AG10803 (cell line): ENCODE measurements around the gene RNF20.

Experiments
- DNase-seq: peaks from one replicate; pipeline ENCODE4 v3.0.0; 2010; ENCODE audit warnings: low read depth
- H3K4me3 ChIP-seq: 2 replicates; pipeline ENCODE4 v1.5.1; 2011; ENCODE audit warnings: mild to moderate bottlenecking, low read length, control low read depth
- TF ChIP-seq, protein P1 (sequence below): conservative IDR thresholded peaks from 2 replicates; pipeline ENCODE4 v1.5.1; 2011; ENCODE audit warnings: mild to moderate bottlenecking, low read length, control low read depth, inconsistent platforms

Gene RNF20

GRCh38 chr9:101562966-101563365 is 29.3 kb downstream of the RNF20 start:
- H3K4me3 ChIP-seq, result no peak overlapping the region
- TF ChIP-seq, protein P1, sequence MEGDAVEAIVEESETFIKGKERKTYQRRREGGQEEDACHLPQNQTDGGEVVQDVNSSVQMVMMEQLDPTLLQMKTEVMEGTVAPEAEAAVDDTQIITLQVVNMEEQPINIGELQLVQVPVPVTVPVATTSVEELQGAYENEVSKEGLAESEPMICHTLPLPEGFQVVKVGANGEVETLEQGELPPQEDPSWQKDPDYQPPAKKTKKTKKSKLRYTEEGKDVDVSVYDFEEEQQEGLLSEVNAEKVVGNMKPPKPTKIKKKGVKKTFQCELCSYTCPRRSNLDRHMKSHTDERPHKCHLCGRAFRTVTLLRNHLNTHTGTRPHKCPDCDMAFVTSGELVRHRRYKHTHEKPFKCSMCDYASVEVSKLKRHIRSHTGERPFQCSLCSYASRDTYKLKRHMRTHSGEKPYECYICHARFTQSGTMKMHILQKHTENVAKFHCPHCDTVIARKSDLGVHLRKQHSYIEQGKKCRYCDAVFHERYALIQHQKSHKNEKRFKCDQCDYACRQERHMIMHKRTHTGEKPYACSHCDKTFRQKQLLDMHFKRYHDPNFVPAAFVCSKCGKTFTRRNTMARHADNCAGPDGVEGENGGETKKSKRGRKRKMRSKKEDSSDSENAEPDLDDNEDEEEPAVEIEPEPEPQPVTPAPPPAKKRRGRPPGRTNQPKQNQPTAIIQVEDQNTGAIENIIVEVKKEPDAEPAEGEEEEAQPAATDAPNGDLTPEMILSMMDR, result no peak
- DNase-seq, result no peak

DNA sequence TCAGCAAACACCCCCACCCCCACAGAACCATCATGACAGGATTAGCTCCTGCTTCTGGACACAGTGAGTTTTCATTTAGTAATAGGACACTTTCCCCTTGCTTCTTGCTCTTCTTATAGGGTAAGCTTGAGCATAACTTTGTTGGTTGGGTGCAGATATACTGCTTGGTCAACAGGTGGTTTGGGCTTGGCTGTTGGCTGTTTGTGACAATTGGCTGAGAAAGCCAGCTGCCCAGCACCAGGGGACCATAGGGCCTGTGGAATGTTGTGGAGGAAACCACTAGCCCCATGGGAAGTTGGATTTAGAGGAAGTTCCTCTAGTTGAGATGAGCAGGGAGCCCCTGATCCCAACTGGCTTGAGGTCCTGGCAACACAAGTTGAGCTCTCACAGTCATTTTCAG is 30.6 kb downstream of the RNF20 start:
- TF ChIP-seq, protein P1, result no peak
- no peak for DNase-seq
- H3K4me3 ChIP-seq, result no peak overlapping the region

DNA sequence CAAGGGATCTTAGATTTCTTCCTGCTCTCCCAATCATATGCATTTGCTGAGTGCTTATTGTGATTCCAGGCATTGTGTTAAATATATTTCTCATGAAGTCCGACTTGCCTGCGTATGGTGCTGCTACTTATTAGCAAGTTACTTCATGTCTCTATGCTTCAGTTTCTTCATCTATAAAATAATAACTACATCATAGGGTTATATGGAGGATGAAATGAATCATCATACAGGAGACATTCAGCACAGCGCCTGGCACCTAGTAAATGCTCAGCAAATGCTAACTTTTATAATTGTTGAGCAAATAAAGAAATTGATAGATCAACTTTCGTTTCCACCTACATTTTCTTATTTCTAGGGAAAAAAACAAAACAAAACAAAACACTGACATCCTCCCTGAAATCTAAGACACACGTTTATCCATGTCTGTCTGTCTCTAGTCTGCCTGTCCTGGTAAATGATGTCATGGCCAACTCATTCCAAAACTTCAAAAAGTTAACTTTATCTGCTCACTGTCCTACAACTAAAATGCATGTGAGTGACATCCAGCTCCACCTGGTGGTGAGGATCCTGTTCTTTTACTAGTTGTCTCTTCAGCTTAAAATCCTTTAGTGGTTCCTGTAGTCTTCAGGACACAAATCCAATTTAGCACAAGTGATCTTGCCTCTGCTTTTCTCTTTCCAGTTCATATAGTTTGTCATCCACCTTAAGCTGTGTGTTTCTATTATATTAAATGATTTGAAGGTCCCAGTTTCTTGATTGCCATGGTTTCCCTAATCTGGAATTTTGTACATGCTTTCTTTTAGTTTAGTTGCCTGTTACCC is 33.5 kb downstream of the RNF20 start:
- H3K4me3 ChIP-seq, result no peak overlapping the region
- TF ChIP-seq, protein P1, result peak; percentile 65
- peak; percentile 43 for DNase-seq

- DNase-seq, result no peak
- no peak overlapping the region for H3K4me3 ChIP-seq
- TF ChIP-seq, protein P1, result no peak
Observed at GRCh38 chr9:101567725-101568350, 34.2 kb downstream of the RNF20 start.

DNA sequence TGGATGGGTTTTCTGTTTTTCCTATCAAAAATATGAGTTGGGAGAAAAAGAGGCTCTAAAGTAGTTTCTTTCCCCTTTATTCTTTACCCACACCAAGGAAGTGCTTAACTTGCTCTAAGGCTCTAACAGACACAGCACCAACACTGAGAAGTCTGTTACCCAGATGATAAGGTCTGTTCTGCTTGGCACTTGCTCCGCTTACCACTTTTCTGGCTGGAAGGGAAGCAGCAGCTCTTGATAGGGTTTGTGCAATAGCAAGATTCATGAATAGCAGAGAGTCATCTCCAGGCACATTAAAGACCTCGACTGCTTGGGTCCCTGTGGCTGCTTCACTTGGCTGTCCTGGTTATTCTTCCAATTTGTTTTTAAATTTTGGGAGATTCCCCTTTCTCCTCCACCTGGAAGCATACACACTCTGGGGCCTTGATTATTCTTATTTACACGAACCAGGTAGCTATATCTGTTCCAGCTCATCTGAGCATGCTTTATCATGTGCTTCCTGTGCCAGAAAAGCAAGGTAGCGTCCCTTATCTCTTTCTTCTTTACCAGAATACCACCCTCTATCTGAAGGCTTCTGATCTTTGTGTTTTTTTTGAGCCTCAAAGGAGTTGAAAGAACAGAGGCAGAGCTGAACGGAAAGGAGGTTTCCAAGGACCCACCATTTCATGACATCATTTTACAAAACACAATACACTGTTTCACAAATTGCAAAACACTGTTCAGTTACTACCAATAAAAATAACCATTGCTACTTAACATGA is 36.3 kb downstream of the RNF20 start:
- DNase-seq, result peak; percentile 12
- no peak overlapping the region for H3K4me3 ChIP-seq
- TF ChIP-seq, protein P1, result no peak

- H3K4me3 ChIP-seq, result no peak overlapping the region
- no peak for DNase-seq
- TF ChIP-seq, protein P1, result no peak
Observed at GRCh38 chr9:101571114-101571513, 37.5 kb downstream of the RNF20 start.
